ENCODE measurements around the gene ASB13. TPM values are rescaled to one million over a fixed set of nuclear protein-coding genes. Genes with fewer than 3 reads are reported as not detected.
A peak's percentile ranks its signal among the peaks of the same experiment; 100 is the strongest.

Gene ASB13
- total RNA-seq, 1 experiment from 2014 or later, result 13.8 TPM

- no peak for TF ChIP-seq CTCF (conservative IDR thresholded peaks at IDR 0.05)
- Histone ChIP-seq H3K14ac (ENCODE audit: insufficient read depth, low read length) (no peak overlapping the region), H3K27me3 (ENCODE audit: insufficient read depth, low read length) (no peaks in the 10 kb centered on the region), H4K5ac (ENCODE audit: insufficient read length, low read depth, low read length) (no peak overlapping the region), H3K18ac (ENCODE audit: insufficient read length, low read depth, low read length) (no peak overlapping the region), H3T11ph (ENCODE audit: low read length) (no peak overlapping the region), H3K23ac (ENCODE audit: insufficient read length, low read depth, low read length) (no peak overlapping the region), H2BK20ac (ENCODE audit: low read depth, low read length, poor library complexity, severe bottlenecking) (no peak overlapping the region), H3K79me2 (ENCODE audit: insufficient read depth, low read length) (peaks cover 1% of the 10 kb centered on the region; the same call in 1 of the 2 replicates), H2AK5ac (ENCODE audit: insufficient read length, low read length) (no peak overlapping the region), H3K4me2 (ENCODE audit: insufficient read depth, insufficient read length, low read length) (no peak overlapping the region), H4K91ac (ENCODE audit: insufficient read length, low read depth, low read length) (no peak overlapping the region), H3K23me2 (ENCODE audit: insufficient read length, low read depth, low read length, poor library complexity, severe bottlenecking) (no peaks in the 10 kb centered on the region), H3K79me1 (ENCODE audit: insufficient read depth, low read depth, low read length, poor library complexity, severe bottlenecking) (no peaks in the 10 kb centered on the region), H3K4ac (ENCODE audit: low read depth, low read length) (no peak overlapping the region), H2BK120ac (ENCODE audit: low read depth, low read length, poor library complexity, severe bottlenecking) (no peak overlapping the region), H2BK5ac (ENCODE audit: insufficient read length, low read length) (no peak overlapping the region), H2BK12ac (ENCODE audit: insufficient read length, low read depth, low read length) (no peak overlapping the region), H3K4me1 (ENCODE audit: insufficient read depth, low read length) (no peaks in the 10 kb centered on the region), H3K9ac (ENCODE audit: extremely low read depth, insufficient read length, low read length) (no peak overlapping the region), H3K9me3 (ENCODE audit: control insufficient read depth, low read depth, low read length) (no peaks in the 10 kb centered on the region), H4K20me1 (ENCODE audit: control insufficient read depth, insufficient read depth, insufficient read length) (no peaks in the 10 kb centered on the region), H2AFZ (ENCODE audit: low read length) (no peak overlapping the region), H3K56ac (ENCODE audit: insufficient read length, low read depth, low read length) (no peak overlapping the region), H2BK15ac (ENCODE audit: low read depth, low read length) (no peak overlapping the region), H3K27ac (ENCODE audit: insufficient read length, low read depth, low read length) (no peak overlapping the region), H4K8ac (replicated peaks; ENCODE audit: insufficient read length, low read depth, low read length) (no peak overlapping the region)
- Mint-ChIP-seq H3K4me3 (no peak overlapping the region), H3K36me3 (ENCODE audit: insufficient read depth in 1 of 3, low read depth in 3 of 3) (peaks cover 16 to 37% (median 24%) of the 10 kb centered on the region in 3 experiments; a peak in 6 of 7 replicates), H3K4me1 (peaks cover 10 to 12% of the 10 kb centered on the region in 2 experiments), H3K9me3 (no peaks in the 10 kb centered on the region; a peak in 1 of 5 replicates), H3K27me3 (ENCODE audit: low read depth) (no peaks in the 10 kb centered on the region), H3K27ac (peak overlapping the region; percentile 54 to 86 (median 63); a peak in 5 of 7 replicates)
- WGBS (ENCODE audit: extremely low coverage, insufficient read length, low lambda C conversion rate), result no CpG with 5 or more reads among the region's 11 CpGs
- no peak for DNase-seq
These were observed 16.6 kb downstream of the ASB13 start for GRCh38 chr10:5649746-5650145.
